DOHH2 (cell line): ENCODE data around the gene RAB8B.

ENCODE experiments used
- EZH2phosphoT487 ChIP-seq: fragments of 200-600 bp; sonication (generic); IDR thresholded peaks from 2 replicates; pipeline ENCODE4 v1.6.1; 2017; ENCODE audit warnings: borderline replicate concordance, mild to moderate bottlenecking, antibody characterized with exemption, low read length, moderate library complexity, mixed read lengths
- TF ChIP-seq, protein P1 (sequence below): fragments of 200-600 bp; sonication (generic); IDR thresholded peaks from one replicate; pipeline ENCODE4 v1.5.1; 2014; ENCODE audit warnings: antibody characterized with exemption, mild to moderate bottlenecking, low read depth, low read length; ENCODE audit not compliant: poor library complexity, severe bottlenecking

- TF ChIP-seq, protein P1, sequence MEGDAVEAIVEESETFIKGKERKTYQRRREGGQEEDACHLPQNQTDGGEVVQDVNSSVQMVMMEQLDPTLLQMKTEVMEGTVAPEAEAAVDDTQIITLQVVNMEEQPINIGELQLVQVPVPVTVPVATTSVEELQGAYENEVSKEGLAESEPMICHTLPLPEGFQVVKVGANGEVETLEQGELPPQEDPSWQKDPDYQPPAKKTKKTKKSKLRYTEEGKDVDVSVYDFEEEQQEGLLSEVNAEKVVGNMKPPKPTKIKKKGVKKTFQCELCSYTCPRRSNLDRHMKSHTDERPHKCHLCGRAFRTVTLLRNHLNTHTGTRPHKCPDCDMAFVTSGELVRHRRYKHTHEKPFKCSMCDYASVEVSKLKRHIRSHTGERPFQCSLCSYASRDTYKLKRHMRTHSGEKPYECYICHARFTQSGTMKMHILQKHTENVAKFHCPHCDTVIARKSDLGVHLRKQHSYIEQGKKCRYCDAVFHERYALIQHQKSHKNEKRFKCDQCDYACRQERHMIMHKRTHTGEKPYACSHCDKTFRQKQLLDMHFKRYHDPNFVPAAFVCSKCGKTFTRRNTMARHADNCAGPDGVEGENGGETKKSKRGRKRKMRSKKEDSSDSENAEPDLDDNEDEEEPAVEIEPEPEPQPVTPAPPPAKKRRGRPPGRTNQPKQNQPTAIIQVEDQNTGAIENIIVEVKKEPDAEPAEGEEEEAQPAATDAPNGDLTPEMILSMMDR, result no peak
- TF ChIP-seq EZH2phosphoT487, result no peak
Observed at GRCh38 chr15:63165166-63165859, 24.1 kb upstream of the RAB8B start.
